HTR-8/SVneo (cell line): ENCODE results near the gene JAZF1.

Source experiments
- DNase-seq: peaks from one replicate; pipeline ENCODE4 v3.0.0; 2011; ENCODE audit warnings: low spot score, mixed read lengths; ENCODE audit not compliant: insufficient read length
- FAIRE-seq: peaks from 2 replicates; lab custom pipeline; 2011; peaks lifted over from hg19 to GRCh38; lab: Jason Lieb, UNC

The JAZF1 gene

DNA sequence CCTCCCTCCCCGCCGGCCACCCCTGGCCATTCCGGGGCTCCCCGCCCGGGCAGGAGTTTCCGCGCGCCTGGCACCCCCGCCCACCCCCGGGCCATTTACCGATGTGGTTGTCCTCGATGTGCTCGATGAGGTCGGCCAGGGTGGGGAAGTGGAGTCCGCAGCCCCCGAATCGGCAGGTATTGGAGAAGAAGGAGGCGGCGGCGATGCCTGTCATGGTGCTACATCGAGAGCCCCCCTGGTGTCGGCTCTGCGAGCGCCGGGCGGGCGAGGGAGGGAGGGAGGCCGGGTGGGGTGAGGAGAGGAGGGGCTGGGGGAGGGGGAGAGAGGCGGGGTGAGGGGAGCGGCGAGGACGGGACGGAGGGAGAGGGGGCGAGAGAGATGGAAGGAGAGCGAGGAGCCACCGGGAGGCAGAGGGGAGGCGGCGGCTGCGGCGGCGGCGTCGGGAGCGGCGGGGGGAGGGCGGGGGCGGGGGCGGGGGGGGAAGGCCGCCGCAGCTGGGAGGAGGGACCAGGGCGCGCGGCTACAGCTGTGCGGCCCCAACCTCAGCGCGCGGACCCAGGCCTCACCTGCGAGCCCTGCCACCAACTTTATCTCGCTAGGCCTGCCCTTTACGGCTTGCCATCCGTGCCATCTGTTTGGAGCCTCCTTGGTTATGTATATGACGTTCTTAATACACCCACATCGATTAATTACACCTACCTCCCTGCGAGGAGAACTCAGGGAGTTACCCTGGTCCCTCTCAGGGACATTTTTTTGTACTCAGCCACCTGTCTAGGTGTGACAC, at the start of gene JAZF1:
JAZF1 (minus strand) TSS at position 432 of the 784 bp plus-strand sequence.
- peak; percentile 9 for FAIRE-seq
- peak; percentile 60 for DNase-seq

DNA sequence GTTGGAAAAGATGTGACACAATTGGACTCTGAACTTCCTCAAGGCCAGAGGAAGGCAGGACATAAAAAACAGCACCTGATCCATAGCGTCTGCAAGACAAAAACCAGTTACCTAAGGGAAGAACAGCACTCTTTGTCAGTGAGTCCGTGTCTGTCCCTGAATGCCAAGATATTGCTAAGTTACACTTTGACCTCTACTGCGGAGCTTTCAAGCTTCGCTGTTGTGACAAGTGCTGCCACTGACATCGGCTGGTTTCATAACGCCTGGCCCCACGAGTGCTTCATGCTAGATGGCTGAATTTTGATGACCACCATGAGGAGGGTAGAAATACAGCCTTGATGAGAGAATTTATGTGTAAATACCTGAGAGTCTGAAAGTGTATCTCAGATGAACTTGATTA, 49.7 kb upstream of the JAZF1 start:
- no peak for FAIRE-seq

DNA sequence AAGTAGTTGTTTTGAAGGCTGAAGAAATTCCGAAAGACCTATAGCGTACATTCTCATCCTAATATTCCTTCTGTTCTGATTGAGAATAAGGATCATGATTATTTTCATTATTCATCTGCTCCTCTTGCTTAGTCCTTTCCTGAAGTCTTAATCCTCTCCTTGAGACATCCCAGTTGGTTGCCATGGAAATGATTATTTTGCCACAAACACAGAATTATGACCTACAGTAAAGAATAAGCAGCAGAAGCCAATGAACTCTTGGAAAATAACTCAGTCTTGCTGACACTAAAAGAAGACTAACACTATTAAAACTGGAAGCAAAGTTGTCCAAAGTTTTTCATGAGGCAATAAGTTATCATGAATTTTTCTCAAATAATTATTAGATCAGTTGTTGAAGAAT, 47.8 kb upstream of the JAZF1 start:
- DNase-seq (no peak), FAIRE-seq (no peak)

More for the DNA sequence above, 49.7 kb upstream of the JAZF1 start:
- DNase-seq: no peak

DNA sequence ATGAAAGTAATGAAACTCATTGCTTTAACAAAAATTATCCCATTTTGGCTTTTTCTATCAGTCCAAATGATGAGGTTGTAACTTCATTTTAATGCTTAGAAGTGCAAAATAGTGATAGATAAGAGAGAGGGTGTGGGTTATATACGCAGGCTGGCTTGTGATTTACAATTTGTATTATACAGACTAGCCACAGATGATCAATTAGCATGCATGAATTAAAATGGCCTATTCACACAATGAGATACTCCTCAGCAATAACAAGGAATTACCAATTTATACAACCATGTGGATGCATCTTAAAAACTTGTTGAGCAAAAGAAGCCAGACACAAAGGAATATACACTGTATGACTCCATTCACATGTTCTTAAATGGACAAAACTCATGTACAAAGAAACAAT, 45.4 kb upstream of the JAZF1 start:
- FAIRE-seq (no peak), DNase-seq (no peak)

GRCh38 chr7:28225576-28225975, 45.0 kb upstream of the JAZF1 start:
- no peak for DNase-seq
- FAIRE-seq: no peak

DNA sequence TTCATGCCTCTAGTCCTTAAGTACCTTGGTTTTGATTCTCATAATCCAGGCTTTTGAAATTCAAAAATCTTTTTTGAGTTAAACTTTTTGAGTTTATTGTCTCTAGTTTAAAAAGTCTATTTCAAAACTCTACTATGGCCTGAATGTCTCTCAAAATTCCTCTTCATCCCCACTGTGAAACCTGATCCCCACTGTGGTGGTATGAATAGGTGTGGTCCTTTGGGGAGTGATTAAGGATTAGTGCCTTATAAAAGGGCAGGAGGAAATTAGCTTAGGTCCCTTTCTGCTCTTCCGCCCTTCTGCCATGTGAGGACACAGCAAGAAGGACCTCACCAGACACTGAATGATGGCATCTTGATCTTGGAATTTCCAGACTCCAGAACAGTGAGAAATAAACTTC, 44.1 kb upstream of the JAZF1 start:
- DNase-seq: no peak
- FAIRE-seq: no peak

DNA sequence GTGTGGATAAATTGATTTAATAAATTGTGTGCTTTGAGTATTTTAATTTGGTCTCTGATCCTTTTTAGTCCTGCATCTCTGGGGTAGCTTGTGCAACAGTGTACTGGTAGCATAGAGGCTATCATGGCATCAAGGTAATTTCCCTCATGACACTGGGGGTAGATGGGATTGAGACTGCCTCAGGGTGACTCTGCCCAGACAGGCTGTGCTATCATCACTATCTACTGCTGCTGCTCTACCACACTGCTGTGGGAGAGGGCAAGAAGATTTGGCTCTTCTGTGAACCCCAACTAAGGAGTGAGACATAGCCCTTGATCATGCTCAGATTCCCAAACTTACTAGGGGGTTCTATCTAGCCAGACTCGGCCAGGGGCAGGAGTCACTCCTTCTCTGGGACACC, 43.6 kb upstream of the JAZF1 start:
- no peak for DNase-seq
- FAIRE-seq: no peak

DNA sequence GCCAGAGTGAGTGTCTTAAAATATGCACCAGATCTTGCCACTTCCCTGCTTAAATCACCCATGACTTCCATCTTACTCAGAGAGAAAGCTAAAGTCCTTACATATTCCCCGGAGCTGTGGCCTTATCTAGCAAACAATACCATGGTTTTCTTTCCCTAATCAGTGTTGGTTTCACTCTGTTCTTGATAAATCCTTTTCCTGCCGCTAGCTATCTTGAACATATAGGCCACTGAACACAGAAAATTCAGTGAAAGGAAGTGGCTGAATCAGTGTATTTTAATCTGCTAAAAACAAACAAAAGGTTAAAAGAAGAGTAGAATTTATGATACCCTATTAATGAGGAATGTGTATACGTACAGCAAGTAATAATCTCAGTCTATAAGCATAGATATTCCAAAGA, 42.0 kb upstream of the JAZF1 start:
- DNase-seq (no peak), FAIRE-seq (no peak)

DNA sequence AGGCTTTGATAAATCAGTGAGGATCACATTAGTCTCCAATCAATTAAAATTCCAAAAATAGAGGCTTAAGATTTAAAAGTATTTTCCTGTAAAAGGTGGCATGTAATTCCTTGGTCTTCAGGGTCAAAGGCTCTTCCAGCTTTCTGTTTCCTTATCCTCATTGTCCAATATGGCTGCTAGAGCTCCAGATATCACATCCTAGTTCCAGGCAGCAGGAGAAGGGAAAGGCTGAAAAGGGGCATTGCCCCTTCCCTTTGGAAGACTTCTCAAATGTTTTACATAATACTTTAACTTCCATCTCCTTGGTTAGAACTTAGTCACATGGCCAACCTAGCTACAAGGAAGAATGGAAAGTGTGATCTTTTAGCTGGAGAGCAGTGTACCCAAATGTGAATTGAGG, 39.2 kb upstream of the JAZF1 start:
- DNase-seq: no peak
- FAIRE-seq: no peak

DNA sequence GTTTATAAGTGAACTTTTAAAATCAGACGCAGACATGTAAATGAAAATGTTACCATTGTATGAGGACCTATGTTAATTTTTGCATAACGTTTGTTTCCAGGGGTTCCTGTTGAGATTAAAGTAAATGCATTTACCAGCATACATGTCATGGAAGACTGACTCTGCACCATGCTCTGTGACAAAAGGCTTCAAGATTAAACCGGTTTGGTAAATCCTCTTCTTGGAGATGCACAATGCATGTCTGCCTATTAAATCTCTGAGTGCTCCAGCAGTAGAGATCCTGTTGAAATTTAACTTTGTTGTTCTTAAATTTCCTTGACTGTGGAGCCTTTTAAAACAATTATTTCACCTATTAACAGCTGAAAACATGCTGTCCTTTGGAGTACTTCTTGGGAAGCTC, 36.5 kb upstream of the JAZF1 start:
- DNase-seq (no peak), FAIRE-seq (no peak)

DNA sequence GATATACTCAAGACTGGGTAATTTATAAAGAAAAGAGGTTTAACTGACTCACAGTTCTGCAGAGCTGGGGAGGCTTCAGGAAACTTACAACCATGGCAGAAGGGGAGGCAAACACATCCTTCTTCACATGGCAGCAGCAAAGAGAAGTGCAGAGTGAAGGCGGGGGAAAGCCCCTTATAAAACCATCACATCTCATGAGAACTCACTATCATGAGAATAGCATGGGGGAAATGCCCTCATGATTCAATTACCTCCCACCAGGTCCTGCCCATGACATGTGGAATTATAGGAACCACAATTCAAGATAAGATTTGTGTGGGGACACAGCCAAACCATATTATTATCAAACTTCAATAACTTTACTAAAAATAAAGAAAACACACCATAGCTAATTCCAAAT, 30.4 kb upstream of the JAZF1 start:
- no peak for DNase-seq
- FAIRE-seq: no peak

DNA sequence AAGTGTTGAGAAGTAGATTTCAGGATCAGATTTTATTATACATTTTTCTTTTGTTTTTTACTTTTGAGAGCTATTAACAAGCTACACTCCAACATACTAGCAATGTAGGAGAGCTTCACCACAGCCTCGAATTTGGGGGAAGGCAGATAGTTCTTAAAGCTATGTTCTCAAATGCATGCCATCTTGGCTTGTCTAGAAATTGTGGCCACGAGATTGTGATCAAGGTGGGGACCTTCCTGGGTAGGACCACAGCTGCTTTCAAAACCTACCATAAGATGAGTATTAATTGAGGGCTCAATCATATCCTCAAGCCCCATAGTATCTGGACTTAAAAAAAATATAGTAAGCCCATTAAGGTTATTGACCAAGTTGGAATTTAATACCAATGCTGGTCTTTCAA, 27.9 kb upstream of the JAZF1 start:
- FAIRE-seq (no peak), DNase-seq (no peak)

- FAIRE-seq (no peak), DNase-seq (no peak)
Measured at GRCh38 chr7:28207486-28208158, 27.0 kb upstream of the JAZF1 start.

DNA sequence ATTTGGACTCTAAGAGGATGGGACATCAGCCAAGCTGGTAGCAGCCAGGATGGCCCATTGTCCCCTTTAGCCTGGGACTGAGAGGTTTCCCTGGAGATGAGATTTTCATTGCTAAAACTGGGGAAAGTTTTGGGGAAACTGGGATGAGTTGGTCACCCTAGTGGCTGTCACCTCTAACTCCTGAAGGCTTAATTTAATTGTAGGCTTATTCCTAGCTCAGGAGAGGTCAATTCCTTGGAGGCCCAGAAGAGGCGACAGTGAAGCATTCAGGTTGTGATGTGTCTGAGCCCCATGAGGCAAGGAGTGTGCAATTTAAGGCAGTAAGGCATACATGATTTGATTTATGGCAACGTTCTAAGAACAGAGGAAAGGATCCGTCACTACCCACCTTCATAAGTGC, 24.9 kb upstream of the JAZF1 start:
- FAIRE-seq (no peak), DNase-seq (no peak)

DNA sequence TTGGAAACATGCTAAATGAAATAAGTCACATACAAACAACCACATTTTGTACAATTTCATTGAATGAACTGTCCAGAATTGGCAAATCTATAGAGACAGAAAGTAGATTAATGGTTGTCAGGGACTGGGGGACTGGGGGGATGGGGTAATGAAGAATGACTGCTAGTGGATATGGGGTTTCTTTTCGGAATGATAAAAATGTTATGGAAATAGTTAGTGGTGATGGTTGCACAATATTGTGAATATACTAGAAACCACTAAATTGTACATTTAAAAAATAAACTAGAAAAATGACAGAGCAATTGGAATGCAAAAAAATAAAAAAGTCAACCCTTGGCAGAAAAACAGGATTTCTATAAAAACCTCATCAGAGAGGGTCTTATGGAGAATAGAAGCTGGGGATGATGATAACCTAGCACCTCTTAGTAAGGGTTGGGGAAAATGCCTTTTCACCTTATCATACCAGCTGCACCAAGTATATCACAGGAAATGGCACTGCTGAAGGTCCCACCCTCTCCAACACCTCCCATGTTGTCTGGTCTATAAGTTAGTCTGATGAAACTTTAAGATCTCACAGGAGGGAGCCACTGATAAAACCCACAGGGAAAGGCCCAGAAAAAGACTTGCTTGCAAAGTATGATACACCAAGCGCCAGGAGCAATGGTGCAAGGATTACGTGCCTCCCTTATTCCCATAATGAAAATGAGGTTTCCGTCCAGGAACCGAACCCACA, 23.1 kb upstream of the JAZF1 start:
- no peak for DNase-seq
- no peak for FAIRE-seq

DNA sequence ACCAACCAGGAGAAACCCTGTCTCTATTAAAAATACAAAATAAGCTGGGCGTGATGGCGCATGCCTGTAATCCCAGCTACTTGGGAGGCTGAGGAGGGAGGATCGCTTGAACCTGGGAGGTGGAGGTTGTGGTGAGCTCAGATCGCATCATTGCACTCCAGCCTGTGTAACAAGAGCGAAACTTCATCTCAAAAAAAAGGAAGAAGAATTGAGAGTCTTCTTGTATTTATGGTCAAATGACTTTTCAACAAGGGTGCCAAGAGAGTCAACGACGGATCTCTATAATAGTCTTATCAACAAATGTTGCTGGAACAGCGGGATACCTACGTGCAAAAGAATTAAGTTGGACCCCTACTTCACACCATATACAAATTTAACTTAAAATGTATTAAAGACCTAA, 21.6 kb upstream of the JAZF1 start:
- DNase-seq (no peak), FAIRE-seq (no peak)

DNA sequence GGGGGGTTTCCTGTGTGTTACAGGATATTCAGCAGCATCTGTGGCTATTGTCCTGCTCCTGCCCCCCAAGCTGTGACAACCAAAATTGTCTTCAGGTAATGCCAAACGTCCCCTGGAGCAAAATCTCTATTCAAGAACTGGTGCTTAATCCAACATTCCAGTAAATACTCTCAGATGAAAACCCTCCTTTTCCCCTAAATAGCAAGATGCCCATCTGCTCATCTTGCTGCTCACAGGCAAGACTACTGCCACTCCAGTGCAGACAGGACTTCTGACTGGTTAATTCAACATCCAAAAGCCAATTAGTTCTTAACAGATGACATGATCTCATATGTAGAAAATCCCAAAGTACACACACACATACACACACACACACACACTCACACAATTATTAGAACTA, 20.5 kb upstream of the JAZF1 start:
- no peak for FAIRE-seq
- DNase-seq: no peak

- no peak for FAIRE-seq
- no peak for DNase-seq
Measured at GRCh38 chr7:28200598-28200997, 20.0 kb upstream of the JAZF1 start.

GRCh38 chr7:28199021-28199510, 18.5 kb upstream of the JAZF1 start:
- DNase-seq (no peak), FAIRE-seq (no peak)

DNA sequence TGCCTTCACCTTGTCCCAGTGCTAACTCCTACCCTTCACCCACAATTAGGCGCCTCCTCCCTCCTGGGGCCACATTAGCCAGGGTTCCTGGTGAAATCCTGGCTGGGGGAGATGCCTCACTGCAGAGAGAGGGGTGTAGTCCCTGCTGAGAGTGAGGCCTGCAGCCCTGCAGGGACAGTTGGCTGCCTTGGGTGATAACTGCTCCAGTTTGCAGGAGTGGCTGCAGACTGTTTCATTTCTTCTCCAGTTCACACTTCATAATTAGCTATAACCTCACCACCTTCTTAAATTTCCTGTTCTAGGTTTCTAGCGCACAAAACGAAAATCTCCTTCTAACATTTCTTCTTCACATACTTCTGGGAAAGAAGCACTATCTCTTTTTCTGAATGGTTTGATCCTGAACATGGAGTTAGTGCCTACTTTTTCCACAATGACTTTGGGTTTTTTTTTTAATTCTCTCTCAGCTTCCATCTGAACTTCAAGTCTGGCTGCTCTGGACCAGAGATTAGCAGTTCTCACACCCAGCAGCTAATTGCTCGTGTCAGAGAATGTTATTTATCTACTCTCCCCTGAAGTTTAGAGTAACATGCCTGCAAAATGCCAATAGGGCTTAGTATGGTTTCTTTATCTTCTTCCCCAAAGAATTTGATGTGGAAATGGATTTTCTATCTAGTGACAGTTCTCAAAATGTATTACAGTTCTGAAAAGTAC, 15.5 kb upstream of the JAZF1 start:
- no peak for DNase-seq
- FAIRE-seq: no peak
